Activated naive CD4-positive, alpha-beta T cell (primary cell): ENCODE data around the gene WNT2.
"Not testable (repeated sequence)": the region's sequence is repeated elsewhere in the genome, so short reads cannot be mapped to it uniquely, and the experiment has no call there.

Experiments used
- DNase-seq, 4 experiments: peaks; one replicate each; lab custom pipeline; 2025; lab: John Stamatoyannopoulos, UW

The WNT2 gene

GRCh38 chr7:117259615-117260014 lies 63.2 kb downstream of the WNT2 start:
- no peak for DNase-seq

GRCh38 chr7:117251687-117252086 lies 71.2 kb downstream of the WNT2 start:
- no peak for DNase-seq

- no peak for DNase-seq
These were observed 72.1 kb downstream of the WNT2 start for GRCh38 chr7:117250801-117251200.

GRCh38 chr7:117250245-117250644 lies 72.6 kb downstream of the WNT2 start:
- no peak for DNase-seq

- no peak for DNase-seq
These were observed 73.2 kb downstream of the WNT2 start for GRCh38 chr7:117249696-117250095.

- no peak for DNase-seq
These were observed 74.0 kb downstream of the WNT2 start for GRCh38 chr7:117248829-117249228.

- no peak for DNase-seq
These were observed 75.0 kb downstream of the WNT2 start for GRCh38 chr7:117247809-117248208.

- not testable (repeated sequence) for DNase-seq
These were observed 77.2 kb downstream of the WNT2 start for GRCh38 chr7:117245703-117246102.

- DNase-seq = no peak
These were observed 79.5 kb downstream of the WNT2 start for GRCh38 chr7:117243390-117243789.

GRCh38 chr7:117241088-117241487 lies 81.8 kb downstream of the WNT2 start:
- DNase-seq = no peak

GRCh38 chr7:117238937-117239336 lies 83.9 kb downstream of the WNT2 start:
- DNase-seq = no peak

GRCh38 chr7:117238472-117238871 lies 84.4 kb downstream of the WNT2 start:
- DNase-seq = no peak

- no peak for DNase-seq
These were observed 85.2 kb downstream of the WNT2 start for GRCh38 chr7:117237646-117238045.

GRCh38 chr7:117231047-117231359 lies 91.9 kb downstream of the WNT2 start:
- DNase-seq = no peak

GRCh38 chr7:117230276-117231046 lies 92.4 kb downstream of the WNT2 start:
- DNase-seq = no peak

- no peak for DNase-seq
These were observed 93.5 kb downstream of the WNT2 start for GRCh38 chr7:117229350-117229749.

GRCh38 chr7:117227091-117227490 lies 95.8 kb downstream of the WNT2 start:
- no peak for DNase-seq

GRCh38 chr7:117225536-117225935 lies 97.3 kb downstream of the WNT2 start:
- no peak for DNase-seq
